Measurements from ENCODE around the gene VPS26B. TPM values are rescaled to one million over a fixed set of nuclear protein-coding genes. Genes with fewer than 3 reads are reported as not detected.

VPS26B gene
- total RNA-seq, 1 experiment from 2014 or later: 29.3 TPM

DNA sequence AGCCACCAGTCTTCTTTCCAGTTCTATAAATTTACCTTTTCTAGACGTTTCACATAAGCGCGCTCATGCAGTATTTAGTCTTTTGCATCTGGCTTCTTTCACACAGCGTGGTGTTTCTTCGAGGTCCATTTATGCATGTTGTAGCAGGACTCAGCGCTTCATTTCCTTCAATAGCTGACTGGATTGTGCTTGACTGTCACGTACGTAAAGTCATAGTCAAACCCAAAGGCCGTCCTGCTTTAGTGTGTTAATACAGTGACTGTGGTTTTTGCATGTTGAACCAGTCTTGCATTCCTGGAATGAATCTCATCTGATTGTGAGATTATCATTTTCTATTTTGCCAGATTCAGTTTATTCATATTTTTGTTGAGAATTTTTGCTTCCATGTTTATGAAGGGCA, 70.2 kb downstream of the VPS26B start:
- no peaks in the 10 kb centered on the region for H3K27me3 Mint-ChIP-seq (ENCODE audit: low read depth)
- peaks cover 62% of the 10 kb centered on the region for H3K36me3 Mint-ChIP-seq
- DNase-seq (ENCODE audit: low spot score): no peak
- TF ChIP-seq ELF4 (CRISPR knock-in tag; IDR thresholded peaks at IDR 0.05; ENCODE audit: low read depth) (no peak), ZNF263 (CRISPR knock-in tag; IDR thresholded peaks at IDR 0.05; ENCODE audit: low read depth) (no peak), OVOL2 (CRISPR knock-in tag; IDR thresholded peaks at IDR 0.05; ENCODE audit: borderline replicate concordance) (no peak), FOXK1 (CRISPR knock-in tag; IDR thresholded peaks at IDR 0.05) (no peak), SMAD4 (CRISPR knock-in tag; IDR thresholded peaks at IDR 0.05) (no peak), NR3C1 (CRISPR knock-in tag; conservative IDR thresholded peaks at IDR 0.05; ENCODE audit: low read depth) (no peak)
- TF ChIP-seq, protein P1, sequence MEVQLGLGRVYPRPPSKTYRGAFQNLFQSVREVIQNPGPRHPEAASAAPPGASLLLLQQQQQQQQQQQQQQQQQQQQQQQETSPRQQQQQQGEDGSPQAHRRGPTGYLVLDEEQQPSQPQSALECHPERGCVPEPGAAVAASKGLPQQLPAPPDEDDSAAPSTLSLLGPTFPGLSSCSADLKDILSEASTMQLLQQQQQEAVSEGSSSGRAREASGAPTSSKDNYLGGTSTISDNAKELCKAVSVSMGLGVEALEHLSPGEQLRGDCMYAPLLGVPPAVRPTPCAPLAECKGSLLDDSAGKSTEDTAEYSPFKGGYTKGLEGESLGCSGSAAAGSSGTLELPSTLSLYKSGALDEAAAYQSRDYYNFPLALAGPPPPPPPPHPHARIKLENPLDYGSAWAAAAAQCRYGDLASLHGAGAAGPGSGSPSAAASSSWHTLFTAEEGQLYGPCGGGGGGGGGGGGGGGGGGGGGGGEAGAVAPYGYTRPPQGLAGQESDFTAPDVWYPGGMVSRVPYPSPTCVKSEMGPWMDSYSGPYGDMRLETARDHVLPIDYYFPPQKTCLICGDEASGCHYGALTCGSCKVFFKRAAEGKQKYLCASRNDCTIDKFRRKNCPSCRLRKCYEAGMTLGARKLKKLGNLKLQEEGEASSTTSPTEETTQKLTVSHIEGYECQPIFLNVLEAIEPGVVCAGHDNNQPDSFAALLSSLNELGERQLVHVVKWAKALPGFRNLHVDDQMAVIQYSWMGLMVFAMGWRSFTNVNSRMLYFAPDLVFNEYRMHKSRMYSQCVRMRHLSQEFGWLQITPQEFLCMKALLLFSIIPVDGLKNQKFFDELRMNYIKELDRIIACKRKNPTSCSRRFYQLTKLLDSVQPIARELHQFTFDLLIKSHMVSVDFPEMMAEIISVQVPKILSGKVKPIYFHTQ (CRISPR knock-in tag; IDR thresholded peaks at IDR 0.05): no peak
- TF ChIP-seq, protein P2, sequence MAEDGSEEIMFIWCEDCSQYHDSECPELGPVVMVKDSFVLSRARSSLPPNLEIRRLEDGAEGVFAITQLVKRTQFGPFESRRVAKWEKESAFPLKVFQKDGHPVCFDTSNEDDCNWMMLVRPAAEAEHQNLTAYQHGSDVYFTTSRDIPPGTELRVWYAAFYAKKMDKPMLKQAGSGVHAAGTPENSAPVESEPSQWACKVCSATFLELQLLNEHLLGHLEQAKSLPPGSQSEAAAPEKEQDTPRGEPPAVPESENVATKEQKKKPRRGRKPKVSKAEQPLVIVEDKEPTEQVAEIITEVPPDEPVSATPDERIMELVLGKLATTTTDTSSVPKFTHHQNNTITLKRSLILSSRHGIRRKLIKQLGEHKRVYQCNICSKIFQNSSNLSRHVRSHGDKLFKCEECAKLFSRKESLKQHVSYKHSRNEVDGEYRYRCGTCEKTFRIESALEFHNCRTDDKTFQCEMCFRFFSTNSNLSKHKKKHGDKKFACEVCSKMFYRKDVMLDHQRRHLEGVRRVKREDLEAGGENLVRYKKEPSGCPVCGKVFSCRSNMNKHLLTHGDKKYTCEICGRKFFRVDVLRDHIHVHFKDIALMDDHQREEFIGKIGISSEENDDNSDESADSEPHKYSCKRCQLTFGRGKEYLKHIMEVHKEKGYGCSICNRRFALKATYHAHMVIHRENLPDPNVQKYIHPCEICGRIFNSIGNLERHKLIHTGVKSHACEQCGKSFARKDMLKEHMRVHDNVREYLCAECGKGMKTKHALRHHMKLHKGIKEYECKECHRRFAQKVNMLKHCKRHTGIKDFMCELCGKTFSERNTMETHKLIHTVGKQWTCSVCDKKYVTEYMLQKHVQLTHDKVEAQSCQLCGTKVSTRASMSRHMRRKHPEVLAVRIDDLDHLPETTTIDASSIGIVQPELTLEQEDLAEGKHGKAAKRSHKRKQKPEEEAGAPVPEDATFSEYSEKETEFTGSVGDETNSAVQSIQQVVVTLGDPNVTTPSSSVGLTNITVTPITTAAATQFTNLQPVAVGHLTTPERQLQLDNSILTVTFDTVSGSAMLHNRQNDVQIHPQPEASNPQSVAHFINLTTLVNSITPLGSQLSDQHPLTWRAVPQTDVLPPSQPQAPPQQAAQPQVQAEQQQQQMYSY (CRISPR knock-in tag; IDR thresholded peaks at IDR 0.05): no peak
- no peak overlapping the region for H3K27ac Mint-ChIP-seq
- H3K9me3 Mint-ChIP-seq: peaks cover 4% of the 10 kb centered on the region; the same call in 1 of the 2 replicates
- POLR2A ChIA-PET: no interaction called here
- no peak for ATAC-seq
- CTCF ChIA-PET: no interaction called here
- peaks cover 1% of the 10 kb centered on the region for H3K4me1 Mint-ChIP-seq
- no peak overlapping the region for H3K4me3 Mint-ChIP-seq

Other genes starting within 250 kb of the VPS26B start
- gene JAM3, start 155.6 kb upstream of the VPS26B start, total RNA-seq (2021): 32.7 to 34.1 TPM (median 32.9 TPM) in 3 replicates
- 46.5 to 63.0 TPM (median 49.1 TPM) in 3 replicates for gene NCAPD3, start 704 bp upstream of the VPS26B start, total RNA-seq (2021)
- 80.2 to 83.8 TPM (median 82.0 TPM) in 3 replicates for gene THYN1, start 28.7 kb downstream of the VPS26B start, total RNA-seq (2021)
- gene ACAD8, start 28.9 kb downstream of the VPS26B start, total RNA-seq (2021): 49.4 to 55.2 TPM (median 51.9 TPM) in 3 replicates
- 34.6 to 50.2 TPM (median 35.9 TPM) in 3 replicates for gene GLB1L3, start 51.7 kb downstream of the VPS26B start, total RNA-seq (2021)
- gene GLB1L2, start 107.3 kb downstream of the VPS26B start, total RNA-seq (2021): 4.6 to 6.0 TPM (median 5.1 TPM) in 3 replicates
- 20.9 to 30.0 TPM (median 23.1 TPM) in 3 replicates for gene B3GAT1, start 187.6 kb downstream of the VPS26B start, total RNA-seq (2021)